Ovary (tissue), 9 donors: ENCODE measurements around the gene GTPBP6. TPM values are rescaled to one million over a fixed set of nuclear protein-coding genes. Genes with fewer than 3 reads are reported as not detected.
"Not testable (repeated sequence)": the region's sequence is repeated elsewhere in the genome, so short reads cannot be mapped to it uniquely, and the experiment has no call there.

Experiments
- DNase-seq, 5 donors: peaks; one replicate each; pipeline ENCODE4 v3.0.0-alpha.2; 2019 to 2020
- H3K27ac ChIP-seq, 2 donors: fragments of 200-600 bp; one replicate each; pipeline versions ENCODE4 v1.5.1 to v1.8.0; 2019 to 2022
- H3K27me3 ChIP-seq: fragments of 200-600 bp; one replicate; pipeline ENCODE4 v1.8.0; 2022
- H3K36me3 ChIP-seq: fragments of 200-600 bp; sonication (generic); one replicate; pipeline ENCODE4 v1.5.1; 2019
- H3K4me1 ChIP-seq: one replicate; pipeline ENCODE4 v1.8.1; 2013; ENCODE audit warnings: mild to moderate bottlenecking, moderate library complexity; ENCODE audit not compliant: insufficient read depth
- H3K4me3 ChIP-seq: fragments of 200-600 bp; sonication (generic); one replicate; pipeline ENCODE4 v1.5.1; 2017
- H3K9me3 ChIP-seq, 2 donors: fragments of 200-600 bp in 1 of 2; sonication (generic) in 1 of 2; one replicate each; pipeline versions ENCODE4 v1.5.1 to v1.8.1; 2013 to 2019; ENCODE audit warnings: mild to moderate bottlenecking in 1 of 2, moderate library complexity in 1 of 2
- CTCF ChIP-seq, 3 donors: fragments of 450-650 bp in 2 of 3; fragments of 200-600 bp in 1 of 3; IDR thresholded peaks; one replicate each; pipeline versions ENCODE4 v1.5.1 to v1.8.0; 2016 to 2022; ENCODE audit warnings: antibody characterized with exemption in 3 of 3, mild to moderate bottlenecking in 1 of 3
- EP300 ChIP-seq: sonication (generic); formaldehyde crosslinking; IDR thresholded peaks from one replicate; pipeline ENCODE4 v1.6.1; 2017; ENCODE audit warnings: antibody characterized with exemption
- POLR2A ChIP-seq: fragments of 450-650 bp; IDR thresholded peaks from one replicate; pipeline ENCODE4 v1.6.1; 2017; ENCODE audit warnings: antibody characterized with exemption, mild to moderate bottlenecking, moderate library complexity
- WGBS, 3 donors: extraction: QIAGEN DNeasy Blood & Tissue Kit in 1 of 3; methylation state at CpG; one replicate each; pipeline versions ENCODE4 v1.1.5 to v1.1.7; 2013 to 2017; 5-methylcytosine and 5-hydroxymethylcytosine counted together
- intact Hi-C, 4 donors: fragments of 100-400 bp; cut with DNase I; formaldehyde crosslinking; loops; one replicate each; pipeline versions ENCODE4 v1.11.0 to v1.15.1; 2022 to 2023
- polyA plus RNA-seq, 2 donors: library from polyadenylated mRNA; stranded (reverse); fragments of 200-250 nt in 1 of 2; fragments of 350-450 nt in 1 of 2; fragmentation: Illumina TruSeq in 1 of 2; extraction: RNeasy Lipid Tissue Mini Kit (QIAGEN cat#74804) in 1 of 2; gene quantifications; one replicate each; pipeline ENCODE4 v1.2.3, GENCODE V29; 2013 to 2014
- total RNA-seq, 7 donors: library from RNA; depleted of rRNA in 2 of 7; stranded (reverse); fragments of >200 nt in 2 of 7; fragmentation: NEBNext Ultra II Directional in 3 of 7; extraction: Animal tissue kit (Norgen Biotek cat#: 25700) in 3 of 7; gene quantifications; one replicate each; pipeline versions ENCODE4 v1.1.0 to v1.2.4, GENCODE V29; 2016 to 2023
- donor health status: DM: no; HTN: no; CAD: no; lungs with moderate emphysema.
- donor health status: DM: no; HTN: no; CAD: no.
- donor health status: Bipolar disorder and iron deficiency.
- donor health status: DM: yes; HTN: yes; CAD: no.
- donor health status: DM: no; HTN: no; CAD: no.
- donor health status: DM: yes; HTN: yes; CAD: no.

Gene GTPBP6
- total and polyA plus RNA-seq, 9 donors, result 7.1 to 69.0 (median 47.8) TPM

- no peaks in the 10 kb centered on the region for H3K36me3 ChIP-seq
- TF ChIP-seq CTCF (IDR thresholded peaks at IDR 0.05) (no peak), POLR2A (no peak), EP300 (no peak)
- H3K9me3 ChIP-seq, result no peaks in the 10 kb centered on the region
- DNase-seq, result peak in 2 of 5 donors; percentile 10 to 24
- intact Hi-C loops, result no loop called here
- no peak overlapping the region for H3K4me3 ChIP-seq
- H3K27me3 ChIP-seq, result no peaks in the 10 kb centered on the region
- WGBS, 3 donors, result 95 to 97% (median 95%) methylated on average over 27 of the region's 27 CpGs
- H3K27ac ChIP-seq, result no peak overlapping the region
- H3K4me1 ChIP-seq, result no peaks in the 10 kb centered on the region
Measured at GRCh38 chrX:352181-352580, 33.6 kb upstream of the GTPBP6 start.

- DNase-seq, result peak in 2 of 5 donors; percentile 8 to 10
- no peak overlapping the region for H3K27ac ChIP-seq
- no peaks in the 10 kb centered on the region for H3K36me3 ChIP-seq
- H3K4me3 ChIP-seq, result no peak overlapping the region
- H3K9me3 ChIP-seq, result no peaks in the 10 kb centered on the region
- intact Hi-C loops, result no loop called here
- whole genome bisulfite sequencing, 3 donors, result 95 to 98% (median 95%) methylated on average over 10 of the region's 10 CpGs
- H3K4me1 ChIP-seq, result no peaks in the 10 kb centered on the region
- no peaks in the 10 kb centered on the region for H3K27me3 ChIP-seq
- TF ChIP-seq POLR2A (no peak), CTCF (IDR thresholded peaks at IDR 0.05) (no peak), EP300 (no peak)
Measured at GRCh38 chrX:351736-352135, 33.1 kb upstream of the GTPBP6 start.

- DNase-seq, H3K27me3 ChIP-seq, H3K9me3 ChIP-seq, intact Hi-C loops, H3K4me1 ChIP-seq, H3K36me3 ChIP-seq, H3K4me3 ChIP-seq, H3K27ac ChIP-seq: not testable (repeated sequence)
- 95 to 97% (median 96%) methylated on average over 11 to 13 of the region's 13 CpGs for WGBS, 3 donors
Measured at GRCh38 chrX:351324-351641, 32.7 kb upstream of the GTPBP6 start.

GRCh38 chrX:350534-351323 lies 32.1 kb upstream of the GTPBP6 start:
- Histone ChIP-seq H3K4me1 (no peaks in the 10 kb centered on the region), H3K36me3 (no peaks in the 10 kb centered on the region), H3K27ac (no peak overlapping the region), H3K9me3 (no peaks in the 10 kb centered on the region), H3K27me3 (no peaks in the 10 kb centered on the region), H3K4me3 (no peak overlapping the region)
- WGBS, 3 donors, result 95 to 96% (median 95%) methylated on average over 61 of the region's 61 CpGs
- intact Hi-C loops, result no loop called here
- peak in 2 of 5 donors; percentile 23 to 24 for DNase-seq
- no peak for TF ChIP-seq EP300
- TF ChIP-seq CTCF (IDR thresholded peaks at IDR 0.05), result no peak
- no peak for TF ChIP-seq POLR2A

- TF ChIP-seq CTCF (IDR thresholded peaks at IDR 0.05), result no peak
- TF ChIP-seq EP300, result no peak
- TF ChIP-seq POLR2A, result no peak
- 90 to 93% (median 93%) methylated on average over 18 to 20 of the region's 20 CpGs for WGBS, 3 donors
- H3K4me3 ChIP-seq, result no peak overlapping the region
- DNase-seq, result peak in 1 of 5 donors; percentile 9
- no peaks in the 10 kb centered on the region for H3K36me3 ChIP-seq
- H3K4me1 ChIP-seq, result no peaks in the 10 kb centered on the region
- H3K27me3 ChIP-seq, result no peaks in the 10 kb centered on the region
- H3K27ac ChIP-seq, result no peak overlapping the region
- no peaks in the 10 kb centered on the region for H3K9me3 ChIP-seq
- intact Hi-C loops, result no loop called here
Measured at GRCh38 chrX:350148-350533, 31.5 kb upstream of the GTPBP6 start.
